K562 (cell line): Measurements from ENCODE around the gene PGAP2. TPM values are rescaled to one million over a fixed set of nuclear protein-coding genes. Genes with fewer than 3 reads are reported as not detected.

ENCODE experiments used
- ADNP ChIP-seq: fragments of 200-800 bp; sonication (Bioruptor generic); IDR thresholded peaks from 2 replicates; pipeline ENCODE4 v1.6.1; 2016; ENCODE audit warnings: missing genetic modification characterization, missing compliant biosample characterization
- ARID1B ChIP-seq: fragments of 450-650 bp; IDR thresholded peaks from 2 replicates; pipeline ENCODE4 v1.6.1; 2016; ENCODE audit warnings: antibody characterized with exemption, mild to moderate bottlenecking, inconsistent platforms
- ATF4 ChIP-seq: fragments of 450-650 bp; formaldehyde crosslinking; IDR thresholded peaks from 2 replicates; pipeline ENCODE4 v1.4.0; 2022; ENCODE audit warnings: mild to moderate bottlenecking, moderate library complexity
- BDP1 ChIP-seq: IDR thresholded peaks from 3 replicates; pipeline ENCODE4 v1.6.1; 2011; ENCODE audit not compliant: insufficient read length, insufficient read depth
- CBFA2T2 ChIP-seq: fragments of 450-650 bp; conservative IDR thresholded peaks from 2 replicates; pipeline ENCODE4 v1.6.1; 2017; ENCODE audit warnings: mild to moderate bottlenecking
- CBFA2T3 ChIP-seq: fragments of 450-650 bp; IDR thresholded peaks from 2 replicates; pipeline ENCODE4 v1.6.1; 2017
- DACH1 ChIP-seq: fragments of 450-650 bp; IDR thresholded peaks from 2 replicates; pipeline ENCODE4 v1.6.1; 2018; ENCODE audit not compliant: partially characterized antibody
- DEAF1 ChIP-seq: fragments of 450-650 bp; formaldehyde crosslinking; IDR thresholded peaks from 2 replicates; pipeline ENCODE4 v1.4.0; 2020; ENCODE audit warnings: mild to moderate bottlenecking, moderate library complexity
- ELF2 ChIP-seq: fragments of 250-450 bp; sonication (Bioruptor Pico); IDR thresholded peaks from 2 replicates; pipeline ENCODE4 v1.5.0; 2021; ENCODE audit warnings: mild to moderate bottlenecking
- EP300 ChIP-seq: IDR thresholded peaks from 2 replicates; pipeline ENCODE4 v1.6.1; 2012; ENCODE audit warnings: low read length, improper control_type of control experiment
- ESRRA ChIP-seq: fragments of 450-650 bp; IDR thresholded peaks from 2 replicates; pipeline ENCODE4 v1.6.1; 2014; ENCODE audit warnings: low read depth, mild to moderate bottlenecking, moderate library complexity, borderline replicate concordance
- KAT8 ChIP-seq: fragments of 450-650 bp; IDR thresholded peaks from 2 replicates; pipeline ENCODE4 v1.6.1; 2016; ENCODE audit warnings: low read depth, mild to moderate bottlenecking
- L3MBTL2 ChIP-seq: fragments of 450-650 bp; IDR thresholded peaks from 2 replicates; pipeline ENCODE4 v1.6.1; 2016; ENCODE audit warnings: mild to moderate bottlenecking, moderate library complexity
- NCOR1 ChIP-seq: fragments of 450-650 bp; IDR thresholded peaks from 2 replicates; pipeline ENCODE4 v1.6.1; 2016; ENCODE audit warnings: mild to moderate bottlenecking, moderate library complexity
- PCBP2 ChIP-seq: fragments of 200-400 bp; formaldehyde crosslinking; IDR thresholded peaks from 2 replicates; pipeline ENCODE4 v1.6.1; 2018; ENCODE audit warnings: low read length, low read depth, mild to moderate bottlenecking, moderate library complexity; ENCODE audit not compliant: poor library complexity, severe bottlenecking
- RBFOX2 ChIP-seq: fragments of 200-400 bp; formaldehyde crosslinking; IDR thresholded peaks from 2 replicates; pipeline ENCODE4 v1.6.1; 2017; ENCODE audit warnings: low read depth, mild to moderate bottlenecking, low read length, moderate library complexity
- RBM39 ChIP-seq: fragments of 200-400 bp; formaldehyde crosslinking; optimal IDR thresholded peaks from 2 replicates; pipeline ENCODE3; 2018; ENCODE audit warnings: low read depth, low read length
- SIN3A ChIP-seq, 2 experiments: fragments of 150-350 bp in 1 of 2; IDR thresholded peaks; 2 replicates each; pipeline ENCODE4 v1.6.1; 2011 to 2016; ENCODE audit warnings: borderline replicate concordance in 2 of 2, low read depth in 2 of 2, low read length in 2 of 2, mild to moderate bottlenecking in 2 of 2, moderate library complexity in 2 of 2; ENCODE audit not compliant: control insufficient read depth in 1 of 2
- SMAD1 ChIP-seq: fragments of 150-350 bp; IDR thresholded peaks from 2 replicates; pipeline ENCODE4 v1.6.1; 2014; ENCODE audit warnings: low read length, low read depth; ENCODE audit not compliant: partially characterized antibody
- ZNF395 ChIP-seq: fragments of 200-800 bp; sonication (Bioruptor generic); IDR thresholded peaks from 2 replicates; pipeline ENCODE4 v1.6.1; 2017; ENCODE audit warnings: missing genetic modification characterization, missing compliant biosample characterization
- ZNF609 ChIP-seq: sonication (generic); formaldehyde crosslinking; IDR thresholded peaks from 2 replicates; pipeline ENCODE4 v1.8.1; 2023; ENCODE audit warnings: missing genetic modification reagents, mild to moderate bottlenecking, borderline replicate concordance
- polyA plus RNA-seq, 8 experiments: library from polyadenylated mRNA; depleted of rRNA in 4 of 8; stranded (reverse) in 5 of 8; unstranded in 3 of 8; fragments of >200 nt; fragmentation: Nextera tagmentation in 2 of 8; fragmentation: Illumina TruSeq in 1 of 8; extraction: Ambion mirVana in 2 of 8; extraction: Trizol in 1 of 8; gene quantifications; 2 replicates each; pipeline versions ENCODE4 v1.2.1 to v1.2.3, GENCODE V29; 2011 to 2014; ENCODE audit warnings: inconsistent platforms in 1 of 8, missing spikeins in 1 of 8
- total RNA-seq, 7 experiments: library from RNA; depleted of rRNA in 6 of 7; stranded (reverse); fragments of >200 nt in 6 of 7; fragmentation: Illumina TruSeq in 2 of 7; extraction: Trizol in 2 of 7; gene quantifications; 2 replicates each; pipeline versions ENCODE4 v1.2.1 to v1.2.3, GENCODE V29; 2011 to 2021; ENCODE audit warnings: low replicate concordance in 1 of 7

The PGAP2 gene
- total and polyA plus RNA-seq, 9 of the 15 experiments (the other 6 are each of a cell fraction or from before 2014, with no cell fraction given): 17.9 to 47.2 (median 33.7) TPM

- TF ChIP-seq ATF4: 0 out of 2 replicates have a peak, but pooled peaks have one; percentile 39
- TF ChIP-seq NCOR1: peak; percentile 40; the same call in 1 of the 2 replicates
- no peak for TF ChIP-seq ZNF395 (CRISPR knock-in tag)
- TF ChIP-seq ELF2: no peak
- peak; percentile 23; the same call in 1 of the 2 replicates for TF ChIP-seq RBFOX2
- no peak for TF ChIP-seq L3MBTL2
- TF ChIP-seq ESRRA: no peak
- no peak for TF ChIP-seq BDP1
- no peak for TF ChIP-seq RBM39
- TF ChIP-seq DEAF1 (CRISPR knock-in tag): no peak
- no peak for TF ChIP-seq PCBP2
- no peak for TF ChIP-seq ZNF609 (CRISPR knock-in tag)
- peak; percentile 25 for TF ChIP-seq DACH1
- no peak for TF ChIP-seq SIN3A (IDR thresholded peaks at IDR 0.05; ENCODE audit: borderline replicate concordance in 2 of 2, control insufficient read depth in 1 of 2, low read depth in 2 of 2, low read length in 2 of 2)
- TF ChIP-seq ADNP (tag): no peak
- TF ChIP-seq EP300: peak; percentile 39; the same call in 1 of the 2 replicates
- peak; percentile 45; the same call in 1 of the 2 replicates for TF ChIP-seq CBFA2T2
- TF ChIP-seq CBFA2T3: peak; percentile 74
- peak; percentile 61 for TF ChIP-seq ARID1B
- TF ChIP-seq SMAD1: no peak
- TF ChIP-seq KAT8: no peak
- TF ChIP-seq, all 486 proteins: peak for 13
Observed at GRCh38 chr11:3833449-3833848, 25.1 kb downstream of the PGAP2 start (continued).
